ENCODE results near the gene PLEKHD1.
A peak's percentile ranks its signal among the peaks of the same experiment; 100 is the strongest.

The PLEKHD1 gene

GRCh38 chr14:69449216-69449615 is 35.3 kb upstream of the PLEKHD1 start:
- TF ChIP-seq CEBPB (IDR thresholded peaks at IDR 0.05) (no peak), MAX (IDR thresholded peaks at IDR 0.05) (no peak), TEAD4 (IDR thresholded peaks at IDR 0.05) (no peak), REST (IDR thresholded peaks at IDR 0.05; ENCODE audit: low read depth) (no peak), YY1 (IDR thresholded peaks at IDR 0.05; ENCODE audit: low read depth) (no peak), EP300 (IDR thresholded peaks at IDR 0.05; ENCODE audit: borderline replicate concordance) (no peak), FOXM1 (IDR thresholded peaks at IDR 0.05; ENCODE audit: borderline replicate concordance, low read depth) (no peak)

- TF ChIP-seq CEBPB (IDR thresholded peaks at IDR 0.05) (no peak), EGR1 (IDR thresholded peaks at IDR 0.05) (no peak), USF1 (IDR thresholded peaks at IDR 0.05) (no peak), TAF1 (IDR thresholded peaks at IDR 0.05; ENCODE audit: low read depth) (no peak)
Observed at GRCh38 chr14:69451941-69452340, 32.6 kb upstream of the PLEKHD1 start.

- TF ChIP-seq YY1 (IDR thresholded peaks at IDR 0.05; ENCODE audit: low read depth) (no peak), USF1 (IDR thresholded peaks at IDR 0.05) (no peak), CEBPB (IDR thresholded peaks at IDR 0.05) (no peak), REST (IDR thresholded peaks at IDR 0.05; ENCODE audit: low read depth) (no peak), TCF12 (IDR thresholded peaks at IDR 0.05; ENCODE audit: low read depth) (no peak), RAD21 (IDR thresholded peaks at IDR 0.05; ENCODE audit: low read depth) (no peak)
Observed at GRCh38 chr14:69458350-69458749, 26.2 kb upstream of the PLEKHD1 start.

- TF ChIP-seq FOXM1 (IDR thresholded peaks at IDR 0.05; ENCODE audit: borderline replicate concordance, low read depth): no peak
- TF ChIP-seq CEBPB (IDR thresholded peaks at IDR 0.05): no peak
- TF ChIP-seq YY1 (IDR thresholded peaks at IDR 0.05; ENCODE audit: low read depth): no peak
- no peak for TF ChIP-seq RAD21 (IDR thresholded peaks at IDR 0.05; ENCODE audit: low read depth)
- no peak for TF ChIP-seq TAF1 (IDR thresholded peaks at IDR 0.05; ENCODE audit: low read depth)
- TF ChIP-seq NFIC (IDR thresholded peaks at IDR 0.05): no peak
- TF ChIP-seq TCF12 (IDR thresholded peaks at IDR 0.05; ENCODE audit: low read depth): no peak
- no peak for TF ChIP-seq EP300 (IDR thresholded peaks at IDR 0.05; ENCODE audit: borderline replicate concordance)
- no peak for TF ChIP-seq REST (IDR thresholded peaks at IDR 0.05; ENCODE audit: low read depth)
- TF ChIP-seq MAX (IDR thresholded peaks at IDR 0.05): no peak
- no peak for TF ChIP-seq EGR1 (IDR thresholded peaks at IDR 0.05)
- TF ChIP-seq TEAD4 (IDR thresholded peaks at IDR 0.05): no peak
Observed at GRCh38 chr14:69459122-69459521, 25.4 kb upstream of the PLEKHD1 start.

GRCh38 chr14:69460093-69460701 is 24.3 kb upstream of the PLEKHD1 start:
- TF ChIP-seq RAD21 (IDR thresholded peaks at IDR 0.05; ENCODE audit: low read depth): peak; percentile 79
- TF ChIP-seq YY1 (IDR thresholded peaks at IDR 0.05; ENCODE audit: low read depth): no peak
- no peak for TF ChIP-seq MAX (IDR thresholded peaks at IDR 0.05)
- peak; percentile 44; the same call in 1 of the 2 replicates for TF ChIP-seq CREB1 (IDR thresholded peaks at IDR 0.05; ENCODE audit: low read depth)
- TF ChIP-seq TAF1 (IDR thresholded peaks at IDR 0.05; ENCODE audit: low read depth): no peak
- TF ChIP-seq ZBTB7A (IDR thresholded peaks at IDR 0.05; ENCODE audit: low read depth): no peak
- no peak for TF ChIP-seq FOXM1 (IDR thresholded peaks at IDR 0.05; ENCODE audit: borderline replicate concordance, low read depth)
